ENCODE data around the gene CPA1.

CPA1 gene

DNA sequence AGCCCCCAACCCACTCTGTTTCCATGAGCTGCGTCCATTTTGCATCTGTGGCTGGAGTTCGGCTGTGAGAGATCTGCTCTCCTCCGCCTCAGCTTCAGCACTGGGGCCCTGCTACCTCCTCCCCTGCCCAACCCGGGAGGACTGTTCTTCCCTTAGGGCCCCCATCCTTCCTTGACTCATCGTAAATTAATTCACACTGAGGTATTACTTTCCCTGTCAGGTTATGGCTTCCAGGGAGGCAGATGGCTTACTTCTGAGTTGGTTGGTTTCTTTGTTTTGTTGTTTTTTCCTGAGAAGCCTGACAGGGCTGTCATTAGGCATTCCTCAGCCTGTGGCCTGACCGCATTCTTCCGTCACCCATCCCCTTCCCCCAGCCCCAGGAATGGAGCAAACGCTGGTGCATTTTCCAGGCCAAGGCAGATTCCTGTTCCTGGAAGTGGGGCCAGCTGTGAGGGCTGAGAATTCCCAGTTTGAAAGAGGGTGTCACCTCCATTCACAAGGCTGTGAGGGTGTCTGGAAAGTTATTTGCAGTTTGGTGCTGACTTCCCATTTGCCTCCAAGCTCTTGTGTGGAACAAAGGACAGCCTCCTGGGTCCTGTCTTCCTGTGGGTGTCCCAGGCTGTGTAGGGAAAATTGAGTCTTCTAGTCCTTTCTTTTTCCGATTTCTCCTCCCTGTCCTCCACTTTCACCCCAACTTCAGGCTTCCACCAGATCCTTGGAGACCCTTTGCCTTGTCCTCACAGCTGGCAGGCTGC, 24.0 kb upstream of the CPA1 start:
- no peak for DNase-seq

DNA sequence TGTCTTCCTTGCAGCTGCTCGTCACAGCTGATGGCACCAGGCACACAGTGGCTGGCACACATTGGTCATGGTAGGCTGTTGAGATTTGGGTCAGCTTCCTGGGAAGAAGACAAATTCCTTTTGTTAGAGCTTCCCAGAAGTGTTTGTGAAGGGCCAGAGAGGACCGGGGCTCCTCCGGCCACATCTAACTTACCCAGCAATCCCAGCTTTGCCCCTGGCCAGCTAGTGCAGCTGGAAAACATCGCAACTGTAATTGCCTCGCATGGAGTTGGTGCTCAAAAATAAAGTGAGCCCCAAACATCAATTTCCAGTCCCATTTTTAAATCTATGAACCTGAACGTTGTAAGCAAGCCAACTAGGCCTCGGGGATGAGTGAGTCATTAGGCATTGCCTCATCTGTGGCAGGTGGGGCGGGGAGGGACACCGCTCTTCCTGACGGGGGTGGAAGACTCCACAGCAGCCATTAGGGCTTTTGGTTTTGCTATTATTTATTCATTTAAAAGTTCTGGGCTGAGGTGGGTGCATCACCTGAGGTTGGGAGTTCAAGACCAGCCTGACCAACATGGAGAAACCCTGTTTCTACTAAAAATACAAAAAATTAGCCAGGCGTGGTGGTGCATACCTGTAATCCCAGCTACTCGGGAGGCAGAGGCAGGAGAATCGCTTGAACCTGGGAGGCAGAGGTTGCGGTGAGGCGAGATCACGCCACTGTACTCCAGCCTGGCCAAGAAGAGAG, 23.2 kb upstream of the CPA1 start:
- DNase-seq: no peak

DNA sequence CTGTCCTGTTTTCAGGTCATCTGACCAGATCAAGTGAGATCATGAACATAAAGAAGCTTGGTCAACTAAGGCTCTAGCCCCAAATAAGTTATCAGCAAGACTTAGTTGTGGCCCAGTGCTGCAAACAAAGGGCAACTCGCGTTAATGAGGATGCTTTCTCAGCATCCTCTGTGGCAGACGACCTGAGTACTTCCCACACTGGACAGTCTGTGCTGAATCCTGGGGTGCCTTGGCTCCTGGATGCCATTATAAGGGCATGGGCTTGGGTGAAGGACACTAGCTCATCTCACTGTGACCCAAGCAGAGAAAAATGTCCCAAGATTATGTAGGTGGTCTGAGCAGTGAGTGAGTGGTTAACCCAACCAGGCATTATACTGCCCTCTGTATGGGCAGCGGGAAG, 21.8 kb upstream of the CPA1 start:
- no peak for DNase-seq

DNA sequence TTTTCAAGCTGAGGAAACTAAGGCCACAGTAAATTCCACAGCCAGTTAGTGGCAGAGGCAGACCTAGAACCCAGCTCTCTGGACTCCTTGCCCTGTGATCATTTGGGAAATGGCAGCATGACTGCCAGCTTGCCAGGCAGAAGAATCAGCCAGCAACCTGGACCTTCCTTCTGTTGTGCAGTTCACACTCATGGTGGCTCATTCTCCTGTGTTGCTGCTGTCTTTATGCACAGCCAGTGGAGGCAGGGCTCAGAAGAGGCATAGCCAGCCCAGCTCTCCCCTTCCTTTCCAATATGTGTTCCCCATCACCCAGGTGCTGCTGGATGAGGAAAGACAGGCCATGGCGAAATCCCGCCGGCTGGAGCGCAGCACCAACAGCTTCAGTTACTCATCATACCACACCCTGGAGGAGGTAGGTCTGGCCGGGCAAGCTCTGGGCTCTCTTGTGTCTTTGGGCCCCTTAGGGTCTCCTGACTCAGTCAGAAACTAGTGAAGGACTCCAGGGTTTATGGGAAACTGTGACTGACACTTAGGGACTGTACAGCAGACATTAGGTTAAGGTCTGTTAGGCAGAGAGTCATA, 20.9 kb upstream of the CPA1 start:
- no peak for DNase-seq

DNA sequence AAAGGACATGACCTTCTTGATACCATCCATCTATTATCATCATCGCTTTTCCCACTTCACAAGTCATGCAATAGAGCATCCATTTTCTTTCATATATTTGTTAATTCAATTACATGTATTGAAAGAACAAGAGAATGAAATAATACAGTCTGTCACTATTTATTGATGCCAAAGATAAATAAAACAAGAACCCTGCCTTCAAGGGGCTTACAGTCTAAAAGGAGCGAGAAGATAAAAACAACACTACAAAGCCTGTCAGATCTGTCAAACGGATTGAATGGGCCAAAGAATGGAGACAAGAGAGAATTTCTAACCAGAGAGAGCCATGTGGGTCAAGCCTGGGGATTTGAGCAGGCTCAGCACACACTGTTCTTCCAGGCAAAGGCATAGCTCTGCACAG, 19.8 kb upstream of the CPA1 start:
- DNase-seq: no peak

DNA sequence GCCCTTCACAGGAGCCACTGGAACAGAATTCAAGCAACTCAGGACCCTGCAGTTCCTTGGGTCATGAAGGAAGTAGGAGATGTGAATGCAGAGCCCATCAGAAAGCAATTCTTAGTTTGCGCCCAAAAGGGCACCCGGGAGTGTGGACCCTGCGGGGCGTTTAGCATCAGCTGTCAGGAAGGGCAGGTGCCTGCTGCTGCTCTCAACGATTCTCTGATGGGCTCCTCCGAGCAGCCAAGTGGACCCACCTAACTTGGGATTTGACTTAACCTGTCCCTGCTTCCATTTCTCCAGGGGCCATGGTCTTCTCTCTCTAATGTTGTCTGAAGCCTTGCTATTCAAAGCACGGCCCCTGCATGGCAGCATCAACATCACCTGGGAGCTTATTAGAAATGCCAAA, 18.6 kb upstream of the CPA1 start:
- no peak for DNase-seq

DNA sequence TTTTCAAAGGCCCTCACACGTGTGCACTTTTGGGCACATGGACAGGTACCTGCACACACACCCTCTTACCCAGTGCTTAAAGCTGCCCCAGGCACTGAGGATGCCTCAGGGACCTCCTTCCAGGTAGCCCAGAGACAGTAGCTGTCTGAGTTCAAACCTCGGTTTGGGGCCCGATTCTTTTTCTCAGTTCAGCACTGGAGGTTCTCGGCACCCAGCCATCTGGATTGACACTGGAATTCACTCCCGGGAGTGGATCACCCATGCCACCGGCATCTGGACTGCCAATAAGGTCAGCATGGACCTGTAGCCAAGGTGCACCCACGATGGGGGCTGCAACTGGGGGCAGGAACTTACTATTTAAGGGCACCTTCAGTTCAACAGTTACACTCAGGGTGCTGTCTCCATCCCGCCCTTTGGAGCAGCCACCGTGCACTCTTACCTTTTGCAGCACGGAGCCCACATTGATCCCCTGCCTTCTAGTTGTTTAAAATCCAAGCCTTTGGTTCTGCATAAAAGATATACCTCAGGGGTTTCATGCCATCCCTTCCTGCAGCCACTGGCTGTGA, 18.0 kb upstream of the CPA1 start:
- no peak for DNase-seq

DNA sequence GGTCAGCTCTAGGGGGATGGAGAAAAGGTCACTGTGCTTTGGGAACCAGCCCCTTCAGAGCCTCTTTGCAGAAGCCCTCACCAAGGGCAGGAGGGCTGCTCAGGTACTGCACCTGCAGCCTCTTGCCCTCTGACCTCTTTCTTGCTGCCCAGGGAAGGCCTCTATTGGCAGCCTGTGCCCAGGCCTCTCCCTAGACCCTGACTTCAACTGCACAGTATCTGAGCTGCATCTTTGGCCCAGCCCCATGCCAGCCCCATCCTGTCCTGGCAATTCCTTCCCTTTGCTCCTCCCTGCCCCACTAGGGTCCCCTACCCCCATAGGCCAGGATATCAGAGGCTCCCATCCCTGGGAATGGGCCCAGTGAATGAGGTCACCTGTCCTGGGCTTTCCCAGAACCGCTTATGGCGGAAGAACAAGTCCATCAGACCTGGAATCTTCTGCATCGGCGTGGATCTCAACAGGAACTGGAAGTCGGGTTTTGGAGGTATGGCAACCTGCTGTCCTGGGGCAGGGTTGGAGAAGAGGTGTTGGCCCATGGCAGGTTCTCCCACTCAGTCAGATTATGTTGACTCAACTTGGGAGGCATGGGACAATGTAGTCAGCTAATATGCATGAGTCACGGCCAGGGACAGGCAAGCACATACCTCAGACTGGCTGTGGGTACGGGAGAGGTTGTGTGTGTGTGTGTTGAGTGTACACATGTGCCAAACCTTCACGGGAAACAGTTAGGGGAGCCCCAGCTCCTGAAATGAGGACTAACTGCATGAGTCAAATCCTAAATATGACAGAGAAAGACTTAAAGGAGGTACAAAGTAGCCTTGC, 17.1 kb upstream of the CPA1 start:
- DNase-seq: no peak

DNA sequence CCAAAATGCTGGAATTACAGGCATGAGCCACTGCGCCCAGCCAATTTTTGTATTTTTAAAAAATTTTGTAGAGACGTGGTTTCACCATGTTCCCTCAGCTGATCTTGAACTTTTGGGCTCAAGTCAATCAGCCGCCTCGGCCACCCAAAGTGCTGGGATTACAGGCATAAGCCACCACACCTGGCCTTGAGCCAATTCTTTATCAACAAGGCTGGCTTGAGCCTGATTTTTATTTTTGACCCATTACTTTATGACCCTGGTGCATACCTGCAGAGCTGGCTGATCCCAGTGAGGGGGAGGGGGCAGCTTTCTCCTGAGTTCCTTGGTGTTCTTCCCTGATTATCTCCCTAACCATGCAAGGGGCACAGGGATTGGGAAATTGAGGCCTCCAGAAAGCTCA, 15.8 kb upstream of the CPA1 start:
- DNase-seq: no peak

DNA sequence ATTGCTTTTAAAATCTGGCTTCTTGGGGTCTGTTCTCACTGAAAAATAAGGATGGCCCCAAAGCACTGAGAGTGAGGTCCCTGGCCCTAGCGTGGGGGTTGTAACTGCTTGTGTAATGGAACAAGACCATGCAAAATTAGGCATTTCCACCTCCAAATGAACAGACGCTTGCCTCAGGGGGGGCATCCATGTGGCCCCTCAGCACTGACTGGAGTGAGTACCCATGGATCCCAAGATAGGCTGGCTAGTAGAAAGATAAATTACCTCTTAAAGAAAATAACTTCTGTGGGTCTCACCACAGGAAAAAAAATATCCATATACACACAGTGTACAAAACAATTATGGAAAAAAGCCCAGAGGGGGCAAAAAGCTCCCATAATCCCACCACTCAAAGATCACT, 15.2 kb upstream of the CPA1 start:
- DNase-seq: no peak

DNA sequence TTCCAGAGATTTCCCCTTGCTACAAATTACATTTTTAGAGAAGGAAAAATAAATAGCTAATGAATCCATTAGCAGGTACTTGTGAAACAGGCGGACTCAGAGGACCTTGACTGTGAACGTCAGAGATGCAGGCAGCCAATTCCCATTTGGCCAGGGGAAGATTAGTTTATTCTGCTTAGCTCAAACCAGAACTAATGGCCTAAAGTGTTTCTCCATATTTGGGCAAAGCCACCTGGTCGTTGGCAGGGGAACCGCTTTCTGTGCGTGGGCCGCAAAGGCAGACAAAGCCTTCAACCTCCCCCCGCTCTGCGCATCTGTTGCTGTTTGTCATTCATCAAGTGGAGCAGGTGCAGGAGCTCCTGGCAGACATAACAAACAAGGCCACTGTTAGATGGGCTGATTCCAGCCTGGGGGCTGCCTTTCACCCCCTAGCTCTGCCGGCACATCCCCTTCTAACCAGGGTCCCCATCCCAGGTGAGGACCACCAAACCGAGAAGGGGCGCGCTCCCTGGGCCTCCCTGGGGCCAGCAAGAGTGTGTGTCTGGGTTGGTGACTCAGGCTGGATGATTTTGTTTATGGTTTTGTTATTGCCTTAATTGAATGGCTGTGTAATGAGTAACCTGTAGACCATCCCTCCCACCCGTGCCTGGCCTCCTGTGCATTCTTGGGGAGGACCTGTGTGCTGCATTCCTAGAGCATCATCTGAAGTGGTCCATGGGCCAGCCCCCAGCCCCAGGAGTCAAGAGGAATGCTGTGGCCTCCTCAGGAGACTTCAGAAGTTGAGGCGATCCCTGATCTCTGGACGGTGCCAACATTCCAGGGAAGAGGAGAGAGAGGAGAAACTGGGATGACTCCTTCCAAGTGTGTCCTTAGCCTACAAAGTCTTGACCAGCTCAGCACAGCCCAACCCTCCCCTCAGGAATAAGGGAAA, 14.5 kb upstream of the CPA1 start:
- DNase-seq: no peak

DNA sequence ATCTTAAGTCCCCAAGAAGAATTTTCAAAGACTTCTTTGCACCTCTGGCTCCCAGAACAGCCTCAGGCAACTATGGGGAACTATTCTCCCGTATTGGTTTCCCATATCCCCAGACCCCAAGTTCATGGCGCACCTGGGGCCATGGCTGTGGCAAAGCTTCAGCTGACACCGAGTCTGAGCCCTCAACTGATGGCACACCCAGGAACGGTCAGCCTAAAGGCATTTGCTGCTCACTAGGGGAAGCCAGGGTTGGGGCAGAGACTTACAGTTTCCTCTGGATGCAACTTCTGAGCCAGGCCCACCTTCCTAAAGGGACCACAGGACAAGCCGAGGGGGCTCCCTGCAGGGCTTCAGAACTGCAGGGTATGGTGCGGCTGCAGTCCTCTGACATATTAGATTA, 13.7 kb upstream of the CPA1 start:
- no peak for DNase-seq

DNA sequence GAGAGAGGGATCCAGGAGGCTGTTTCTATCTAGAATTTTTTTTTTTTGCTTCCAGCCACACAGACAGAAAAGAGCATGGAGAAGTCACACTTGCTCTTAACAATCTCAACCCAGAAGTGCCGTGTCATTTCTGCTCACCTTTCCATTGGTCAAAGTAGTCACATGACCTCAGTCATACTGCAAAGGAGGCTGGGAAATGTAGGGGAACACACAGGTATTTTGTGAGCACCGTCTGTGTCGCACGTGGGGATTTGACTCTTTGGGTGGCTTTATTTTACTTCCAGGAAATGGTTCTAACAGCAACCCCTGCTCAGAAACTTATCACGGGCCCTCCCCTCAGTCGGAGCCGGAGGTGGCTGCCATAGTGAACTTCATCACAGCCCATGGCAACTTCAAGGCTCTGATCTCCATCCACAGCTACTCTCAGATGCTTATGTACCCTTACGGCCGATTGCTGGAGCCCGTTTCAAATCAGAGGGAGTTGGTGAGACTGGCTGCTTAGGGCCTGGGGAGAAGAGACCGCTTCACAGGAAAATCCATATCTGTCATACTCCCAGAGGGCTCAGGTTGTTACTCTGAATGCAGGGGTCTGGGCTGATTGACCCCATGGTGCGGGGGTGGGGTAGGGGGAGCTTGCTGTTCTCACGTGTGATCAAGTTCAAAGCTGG, 13.1 kb upstream of the CPA1 start:
- DNase-seq: no peak

DNA sequence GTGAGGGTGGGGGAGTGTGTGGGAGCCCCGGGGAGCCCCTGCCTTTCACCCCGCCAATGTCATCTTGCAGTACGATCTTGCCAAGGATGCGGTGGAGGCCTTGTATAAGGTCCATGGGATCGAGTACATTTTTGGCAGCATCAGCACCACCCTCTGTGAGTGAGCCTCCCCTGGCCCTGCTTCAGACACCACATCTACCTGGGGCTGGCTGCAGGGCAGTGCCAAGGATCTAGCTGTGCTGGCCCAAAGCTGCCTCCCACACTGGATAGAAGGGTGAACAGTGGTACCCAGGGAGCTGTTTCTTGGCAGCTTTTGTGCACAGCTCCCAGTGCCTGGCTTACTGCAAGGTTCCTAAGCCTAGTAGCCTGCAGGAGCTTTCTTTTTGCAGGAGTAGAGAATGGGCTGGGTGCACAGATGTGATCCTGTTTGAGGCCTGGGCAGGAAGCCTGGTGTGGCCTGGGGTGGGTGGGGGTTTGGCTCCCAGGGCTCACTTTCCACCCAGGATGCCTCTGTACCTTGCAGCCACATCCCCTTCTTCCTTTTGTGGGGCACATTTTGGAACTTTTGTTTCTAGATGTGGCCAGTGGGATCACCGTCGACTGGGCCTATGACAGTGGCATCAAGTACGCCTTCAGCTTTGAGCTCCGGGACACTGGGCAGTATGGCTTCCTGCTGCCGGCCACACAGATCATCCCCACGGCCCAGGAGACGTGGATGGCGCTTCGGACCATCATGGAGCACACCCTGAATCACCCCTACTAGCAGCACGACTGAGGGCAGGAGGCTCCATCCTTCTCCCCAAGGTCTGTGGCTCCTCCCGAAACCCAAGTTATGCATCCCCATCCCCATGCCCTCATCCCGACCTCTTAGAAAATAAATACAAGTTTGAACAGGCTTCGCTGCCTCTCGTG, 12.2 kb upstream of the CPA1 start:
- DNase-seq: peak; percentile 91

DNA sequence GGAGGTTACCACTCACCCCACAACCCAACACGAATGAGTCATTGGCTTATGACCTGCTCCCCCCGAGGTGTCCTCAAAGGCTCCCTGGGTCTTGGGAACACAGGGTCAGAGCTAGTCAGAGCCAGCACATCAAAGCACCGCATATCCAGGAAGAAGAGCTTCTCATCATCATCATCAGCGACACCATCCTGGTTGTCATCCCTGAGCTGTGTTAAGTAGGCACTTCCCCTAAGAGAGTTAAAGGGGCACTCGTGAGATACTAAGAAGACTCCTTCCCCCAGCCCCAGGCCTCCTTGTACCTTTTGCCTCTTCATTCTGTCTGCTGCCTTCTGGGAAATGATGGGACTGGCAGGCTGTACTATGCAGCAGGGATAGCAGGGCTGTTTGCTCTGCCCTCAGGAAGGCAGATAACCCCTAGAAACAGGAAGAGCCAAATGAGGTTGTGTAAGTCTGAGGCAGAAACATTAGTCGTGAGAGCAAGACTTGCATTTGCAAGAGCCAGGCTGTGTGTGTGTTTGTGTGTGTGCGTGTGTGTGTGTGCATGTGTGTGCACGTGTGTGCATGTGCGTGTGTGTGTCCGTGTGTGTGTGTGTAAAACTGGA, 11.1 kb upstream of the CPA1 start:
- DNase-seq: peak; percentile 95 to 97

DNA sequence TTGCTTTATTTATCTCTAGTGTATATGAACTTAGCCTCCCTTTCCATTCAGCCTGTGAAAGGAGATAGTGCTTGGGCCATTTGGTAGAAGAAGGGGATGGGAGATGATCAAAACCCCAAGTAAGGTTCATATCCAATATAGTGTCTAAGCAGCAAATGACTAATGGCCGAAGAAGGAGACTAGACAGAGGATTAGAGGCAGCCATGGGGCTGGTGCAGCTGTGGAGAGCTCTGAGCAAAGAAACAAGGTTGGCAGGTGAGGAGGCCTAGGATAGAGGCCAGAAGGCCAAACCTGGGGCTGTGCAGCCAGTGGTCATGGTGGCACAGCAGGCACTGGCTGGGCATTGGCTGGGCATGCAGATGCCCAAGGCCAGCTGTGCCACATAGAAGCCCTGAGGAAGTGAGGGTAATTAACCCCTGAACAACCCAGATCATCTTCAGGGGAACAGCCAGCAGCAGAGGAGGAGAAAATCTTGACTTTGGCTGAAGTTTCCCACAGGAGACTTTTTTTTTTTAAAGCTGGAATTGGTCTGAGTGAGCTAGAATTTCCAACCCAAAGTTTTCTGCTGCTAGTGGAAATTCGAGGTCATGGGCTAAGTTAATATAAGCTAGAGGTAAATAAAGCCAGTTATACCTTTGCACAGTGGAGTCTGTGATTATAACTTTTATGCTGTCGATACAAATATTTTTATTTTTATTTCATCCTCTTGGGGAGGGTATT, 10.3 kb upstream of the CPA1 start:
- DNase-seq: no peak

DNA sequence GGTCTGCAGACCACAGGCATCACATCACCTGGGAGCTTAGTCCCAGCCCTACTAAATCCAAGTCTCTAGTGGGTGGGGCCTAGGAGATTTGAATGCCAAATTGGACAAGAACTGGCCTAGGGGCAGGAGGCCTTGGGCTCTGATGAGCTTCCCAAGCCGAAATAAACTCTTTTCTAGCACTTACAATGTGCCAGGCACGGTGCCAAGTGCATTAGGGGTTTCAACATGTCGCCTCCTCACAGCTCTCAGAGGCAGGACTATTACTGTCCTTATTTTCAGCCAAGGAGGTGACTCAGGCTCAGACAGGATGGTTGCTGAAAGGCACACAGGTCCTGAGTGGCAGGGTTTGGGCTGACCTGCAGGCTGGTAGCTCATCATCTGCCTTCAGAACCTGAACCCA, 9.2 kb upstream of the CPA1 start:
- DNase-seq: no peak

DNA sequence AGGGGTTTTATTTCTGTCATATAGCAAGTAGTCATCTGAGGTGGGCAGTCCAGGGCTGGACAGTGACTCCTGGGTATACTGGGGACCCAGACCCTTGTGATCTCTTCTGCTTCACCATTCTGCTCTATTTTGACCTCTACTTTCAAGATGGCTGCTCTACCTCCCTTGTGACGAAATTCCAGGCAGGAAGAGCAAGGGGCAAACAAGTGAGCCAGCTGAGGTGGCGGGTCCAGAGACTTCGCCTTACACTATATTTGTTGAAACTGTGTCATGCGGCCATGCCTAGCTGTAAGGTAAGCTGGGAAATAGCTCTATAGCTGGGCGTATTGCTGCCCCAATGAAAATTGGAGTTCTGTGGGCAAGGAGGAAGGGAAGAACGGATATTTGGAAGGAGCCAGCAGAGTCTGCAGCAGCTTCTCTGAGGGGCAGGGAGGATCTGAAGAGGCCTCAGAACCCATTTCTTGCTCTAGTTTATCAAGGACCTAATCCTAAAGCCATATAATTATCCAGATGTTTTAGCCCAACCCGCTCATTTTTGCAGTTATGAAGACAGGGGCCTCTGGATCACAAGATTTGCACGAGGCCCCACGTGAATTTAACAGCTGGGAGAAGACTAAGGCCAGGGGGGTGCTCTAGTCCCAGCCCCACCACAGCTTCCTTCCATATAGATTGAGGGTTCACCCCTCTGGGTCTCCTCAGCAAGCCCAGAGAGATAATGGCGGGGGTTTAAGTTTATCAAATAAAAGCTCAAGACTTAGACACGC, 7.7 kb upstream of the CPA1 start:
- no peak for DNase-seq
